GM18517 (cell line): ENCODE results near the gene PIGU.
"Not testable (repeated sequence)": the region's sequence is repeated elsewhere in the genome, so short reads cannot be mapped to it uniquely, and the experiment has no call there.

Source experiments
- ATAC-seq: cut with Tn5 transposase; IDR thresholded peaks from one replicate; pipeline ENCODE4 v1.9.1; 2021; ENCODE audit warnings: mild to moderate bottlenecking, moderate library complexity; ENCODE audit not compliant: unreplicated experiment

Gene PIGU

DNA sequence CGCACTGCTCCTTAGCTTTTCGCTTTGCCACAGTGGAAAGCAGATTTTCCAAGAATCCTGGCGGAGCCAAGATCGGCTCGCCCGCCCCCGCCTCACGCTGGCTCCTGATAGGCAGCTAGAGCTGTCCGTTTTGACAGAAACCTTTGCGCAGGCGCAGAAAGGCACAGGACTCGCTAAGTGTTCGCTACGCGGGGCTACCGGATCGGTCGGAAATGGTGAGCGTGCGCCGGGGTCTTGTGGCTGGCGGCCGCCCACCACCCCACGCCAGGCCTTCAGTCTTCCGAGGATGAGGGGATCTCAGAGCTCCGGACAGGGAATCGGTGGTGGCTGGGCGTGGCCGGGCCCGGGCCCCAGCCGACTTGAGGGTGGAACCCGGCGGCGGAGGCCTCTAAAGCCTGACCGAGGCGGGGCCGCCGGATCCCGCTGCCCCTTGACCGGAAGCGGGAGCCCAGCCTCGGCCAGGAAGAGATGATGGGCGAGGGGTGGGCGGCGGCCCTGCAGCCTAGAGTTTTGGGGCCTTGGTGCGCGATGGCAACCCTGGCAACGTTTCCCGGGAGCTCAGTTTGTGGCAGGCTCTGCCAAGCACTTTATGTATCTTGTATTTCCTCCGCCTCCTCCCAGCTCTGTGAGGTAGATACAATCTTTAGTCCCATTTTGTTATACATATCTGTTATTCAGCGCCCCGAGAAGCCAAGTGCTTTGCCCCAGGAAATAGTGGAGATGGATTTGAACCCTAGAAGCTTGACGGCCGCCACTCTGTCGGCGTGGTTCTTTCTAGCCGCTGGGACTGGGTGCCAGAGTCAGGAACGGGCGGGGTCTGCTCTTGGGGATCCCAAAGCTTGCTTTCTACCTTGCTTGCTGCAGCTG, 160.4 kb downstream of the PIGU start, which contains the start of gene DYNLRB1:
DYNLRB1 (plus strand) TSS at position 176 of the 867 bp plus-strand sequence; CDS start at position 213, 37 bp downstream.
- peak; percentile 70 for ATAC-seq

DNA sequence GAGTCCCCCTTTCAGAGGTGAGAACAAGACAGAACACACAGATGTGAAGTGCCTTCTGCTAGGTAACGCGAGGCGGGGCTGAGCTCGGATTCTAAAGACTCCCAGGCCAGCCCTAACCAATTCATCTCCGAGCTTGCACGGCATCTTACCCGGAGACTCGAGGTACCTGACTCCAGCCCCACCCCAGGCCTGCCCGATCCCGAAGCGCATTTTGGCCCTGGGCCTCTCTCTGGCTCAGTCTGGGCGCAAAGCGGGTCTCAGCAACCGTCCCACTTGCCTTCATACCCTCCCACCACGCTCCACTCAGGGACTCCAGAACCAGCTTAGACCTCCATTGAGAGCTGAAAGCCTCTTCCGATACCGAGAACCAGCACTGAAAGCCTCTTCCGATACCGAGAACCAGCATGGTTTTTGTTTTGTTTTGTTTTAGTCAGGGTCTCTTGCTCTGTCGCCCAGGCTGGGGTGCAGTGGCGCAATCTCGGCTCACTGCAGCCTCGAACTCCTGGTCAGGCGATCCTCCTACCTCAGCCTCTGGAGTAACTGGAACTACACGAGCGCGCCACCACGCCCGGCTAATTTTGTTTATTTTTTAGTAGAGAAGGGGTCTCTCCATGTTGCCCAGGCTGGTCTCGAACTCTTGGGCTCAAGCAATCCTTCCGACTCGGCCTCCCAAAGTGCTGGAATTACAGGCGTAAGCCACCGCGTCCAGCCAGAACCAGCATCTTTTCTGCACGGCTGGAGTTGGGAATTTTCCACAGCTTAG, 161.2 kb downstream of the PIGU start:
- peak; percentile 53 for ATAC-seq

DNA sequence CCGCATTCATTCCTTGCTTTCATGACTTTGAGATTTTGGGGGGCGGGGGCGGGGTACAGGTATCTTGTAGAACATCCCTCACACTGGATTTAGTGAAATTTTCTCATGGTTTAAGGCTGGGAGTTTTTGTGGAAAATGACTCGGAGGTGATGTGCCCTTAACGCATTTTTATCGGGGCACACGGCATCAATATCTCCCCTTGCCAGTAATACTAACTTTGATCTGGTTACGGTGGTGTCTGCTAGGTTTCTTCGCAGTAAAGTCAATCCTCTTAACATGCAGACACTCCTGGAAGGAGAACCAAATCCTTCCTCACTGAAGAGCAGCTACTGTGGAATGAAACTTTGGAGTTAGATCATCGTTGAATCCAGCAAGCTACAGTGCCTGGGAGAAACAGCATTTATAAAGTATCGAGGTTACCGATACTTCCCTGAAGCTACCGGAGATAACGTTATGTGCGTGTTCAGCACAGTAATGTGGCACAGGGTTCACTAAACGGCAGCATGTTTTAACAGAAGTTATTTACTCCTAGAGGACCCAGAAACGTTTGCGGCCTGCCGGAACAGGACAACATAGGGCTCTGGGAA, 161.9 kb downstream of the PIGU start:
- ATAC-seq = no peak

DNA sequence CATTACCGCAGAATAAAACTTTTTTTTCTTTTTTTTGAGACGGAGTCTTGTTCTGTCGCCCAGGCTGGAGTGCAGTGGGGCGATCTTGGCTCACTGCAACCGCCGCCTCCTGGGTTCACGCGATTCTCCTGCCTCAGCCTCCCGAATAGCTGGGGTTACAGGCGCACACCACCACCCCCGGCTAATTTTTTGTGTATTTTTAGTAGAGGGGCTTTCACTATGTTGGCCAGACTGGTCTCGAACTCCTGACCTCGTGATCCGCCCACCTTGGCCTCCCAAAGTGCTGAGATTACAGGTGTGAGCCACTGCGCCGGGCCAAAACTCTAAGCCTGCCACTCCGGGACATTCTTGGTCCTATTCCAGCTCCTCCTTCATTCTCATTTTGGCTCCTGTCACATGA, 162.9 kb downstream of the PIGU start:
- ATAC-seq = not testable (repeated sequence)

DNA sequence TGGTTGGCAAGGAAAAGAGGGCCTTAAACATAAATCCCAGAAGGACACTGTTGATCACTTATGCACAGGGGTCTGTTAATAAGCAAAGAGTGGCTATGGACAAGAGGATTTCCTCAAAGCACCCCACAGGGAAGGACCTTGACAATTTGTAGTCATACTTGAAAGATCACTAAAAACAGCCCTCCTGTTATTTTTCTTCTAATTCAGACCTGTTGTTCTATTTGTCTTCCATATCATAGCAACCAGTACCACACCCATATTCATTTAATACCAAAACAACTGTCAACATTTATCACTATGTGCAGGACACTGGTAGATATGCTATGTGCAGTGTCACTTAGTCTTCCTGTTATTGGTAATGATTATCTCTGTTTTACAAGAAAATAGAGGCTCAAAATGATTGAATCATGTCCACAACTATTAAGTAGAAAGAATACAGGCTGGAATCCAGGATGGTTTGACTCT, 163.9 kb downstream of the PIGU start:
- no peak for ATAC-seq

DNA sequence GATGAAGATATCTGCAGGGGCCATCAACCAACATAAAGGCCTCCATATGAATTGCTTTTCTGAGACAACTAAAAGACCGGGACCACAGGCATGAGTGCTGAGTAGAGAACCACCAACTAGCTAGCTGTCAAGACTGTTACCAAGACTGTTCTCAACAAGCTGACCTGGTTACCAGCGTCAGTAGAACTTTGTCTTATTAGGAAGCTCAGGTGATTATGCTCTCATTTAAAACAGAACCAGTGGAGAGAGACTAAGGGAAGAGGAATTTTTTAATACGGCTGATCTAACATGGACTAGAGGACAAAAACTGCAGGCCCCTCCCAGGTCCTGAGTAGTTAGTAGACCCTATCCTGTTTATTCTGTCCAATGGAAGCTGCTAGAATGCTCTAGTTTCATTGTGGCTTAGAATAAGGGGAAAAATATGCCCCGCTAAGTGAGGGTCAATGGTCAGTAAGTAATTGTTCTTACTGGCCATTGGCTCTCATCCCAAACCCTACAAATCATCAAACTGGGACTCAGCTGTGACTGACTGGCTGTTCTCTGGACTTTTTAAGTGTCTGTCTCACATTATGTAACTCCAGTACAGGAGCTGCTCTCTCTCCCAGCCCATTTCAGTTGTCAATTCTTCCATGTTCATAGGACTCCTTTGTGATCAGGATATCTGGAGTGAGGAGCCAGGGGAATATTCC, 164.5 kb downstream of the PIGU start:
- ATAC-seq = no peak

DNA sequence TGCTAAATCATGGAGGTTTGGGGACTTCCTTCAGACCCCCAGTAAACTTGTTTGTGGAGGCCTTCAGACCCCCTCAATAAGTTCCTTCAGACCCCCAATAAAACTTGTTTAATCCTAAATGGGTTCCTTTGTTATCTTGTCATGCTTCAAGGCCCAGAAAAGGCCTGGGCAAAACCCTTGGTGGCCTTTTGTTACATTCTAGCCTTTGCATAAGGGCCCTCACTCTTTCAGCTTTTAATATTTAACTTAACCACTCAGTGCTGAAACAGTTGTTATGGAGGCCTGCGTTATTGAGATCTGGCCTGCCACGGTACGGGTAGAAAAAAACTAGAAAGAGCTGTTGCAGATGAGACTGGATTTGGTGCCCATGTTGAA, 165.0 kb downstream of the PIGU start:
- ATAC-seq = no peak

DNA sequence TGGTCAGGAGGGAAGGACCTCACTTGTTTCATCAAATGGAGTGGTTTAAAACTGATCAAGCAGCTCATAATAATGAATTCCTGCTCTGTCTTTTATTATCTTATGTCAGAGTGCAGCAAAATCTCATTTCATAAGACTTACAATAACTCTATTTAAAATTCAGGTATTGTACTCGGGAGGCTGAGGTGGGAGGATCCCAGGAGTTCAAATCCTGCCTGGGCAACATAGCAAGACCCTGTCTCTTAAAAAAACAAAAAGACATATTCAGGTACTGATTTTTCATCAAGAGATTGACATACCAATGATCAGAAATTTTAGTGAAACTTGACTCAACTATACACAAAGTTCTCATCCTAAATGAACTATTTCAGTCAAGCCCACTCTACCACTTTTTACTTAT, 166.3 kb downstream of the PIGU start:
- no peak for ATAC-seq
